Kidney epithelial cell (primary cell): Measurements from ENCODE around the gene TRPM3. TPM values are rescaled to one million over a fixed set of nuclear protein-coding genes. Genes with fewer than 3 reads are reported as not detected.

Source experiments
- DNase-seq: peaks from one replicate; pipeline ENCODE4 v3.0.0-alpha.2; 2010; ENCODE audit warnings: low read depth
- H3K27me3 ChIP-seq: 2 replicates; pipeline ENCODE4 v1.6.0; 2011; ENCODE audit warnings: low read length; ENCODE audit not compliant: control insufficient read depth, insufficient read depth
- H3K36me3 ChIP-seq: 2 replicates; pipeline ENCODE4 v1.5.1; 2011; ENCODE audit warnings: low read length; ENCODE audit not compliant: control insufficient read depth, insufficient read depth
- H3K4me3 ChIP-seq: 2 replicates; pipeline ENCODE4 v1.5.1; 2011; ENCODE audit warnings: low read depth, mild to moderate bottlenecking, control low read depth, low read length
- CTCF ChIP-seq: IDR thresholded peaks from 2 replicates; pipeline ENCODE4 v1.5.1; 2011; ENCODE audit warnings: mild to moderate bottlenecking, moderate library complexity, low read length, control low read depth, inconsistent platforms; ENCODE audit not compliant: insufficient read depth, poor library complexity, severe bottlenecking
- total RNA-seq: library from RNA; depleted of rRNA; stranded (reverse); fragments of >200 nt; gene quantifications from 2 replicates; pipeline ENCODE4 v1.2.3, GENCODE V29; 2015

TRPM3 gene
- total RNA-seq, 1 donor from 2014 or later = not detected

GRCh38 chr9:71145179-71145578 lies 23.8 kb upstream of the TRPM3 start:
- H3K4me3 ChIP-seq = no peak overlapping the region
- H3K27me3 ChIP-seq = no peaks in the 10 kb centered on the region
- no peak for TF ChIP-seq CTCF
- no peak for DNase-seq
- no peaks in the 10 kb centered on the region for H3K36me3 ChIP-seq

- TF ChIP-seq CTCF = no peak
- Histone ChIP-seq H3K36me3 (no peaks in the 10 kb centered on the region), H3K4me3 (no peak overlapping the region), H3K27me3 (no peaks in the 10 kb centered on the region)
- no peak for DNase-seq
These were observed 23.1 kb upstream of the TRPM3 start for GRCh38 chr9:71144495-71144894.

GRCh38 chr9:71136696-71137095 lies 15.3 kb upstream of the TRPM3 start:
- DNase-seq = no peak
- Histone ChIP-seq H3K27me3 (no peaks in the 10 kb centered on the region), H3K36me3 (no peaks in the 10 kb centered on the region), H3K4me3 (no peak overlapping the region)
- TF ChIP-seq CTCF = no peak

GRCh38 chr9:71131145-71131544 lies 9.7 kb upstream of the TRPM3 start:
- H3K36me3 ChIP-seq = no peaks in the 10 kb centered on the region
- no peaks in the 10 kb centered on the region for H3K27me3 ChIP-seq
- TF ChIP-seq CTCF = no peak
- DNase-seq = no peak
- H3K4me3 ChIP-seq = no peak overlapping the region

GRCh38 chr9:71130521-71130920 lies 9.1 kb upstream of the TRPM3 start:
- no peak overlapping the region for H3K4me3 ChIP-seq
- no peaks in the 10 kb centered on the region for H3K27me3 ChIP-seq
- H3K36me3 ChIP-seq = no peaks in the 10 kb centered on the region
- no peak for DNase-seq
- no peak for TF ChIP-seq CTCF

- no peak for DNase-seq
- no peak overlapping the region for H3K4me3 ChIP-seq
- TF ChIP-seq CTCF = no peak
- no peaks in the 10 kb centered on the region for H3K27me3 ChIP-seq
- no peaks in the 10 kb centered on the region for H3K36me3 ChIP-seq
These were observed 7.4 kb upstream of the TRPM3 start for GRCh38 chr9:71128796-71129195.
